ENCODE measurements around the gene ATP8A2. TPM values are rescaled to one million over a fixed set of nuclear protein-coding genes. Genes with fewer than 3 reads are reported as not detected.

The ATP8A2 gene
- total and polyA plus RNA-seq, 2 of the 4 experiments (the other 2 are of a cell fraction) = 0.02 to 0.18 TPM

- BruUV-seq (replicated peaks) = no TSS peak
- no peak overlapping the region for H3K4me3 ChIP-seq (ENCODE audit: insufficient read depth, low read depth, low read length)
- no peak overlapping the region for H2AK9ac ChIP-seq (replicated peaks; ENCODE audit: low read depth, low read length, poor library complexity)
- ATAC-seq (ENCODE audit: low read depth) = no peak
- no peak overlapping the region for H2AK5ac ChIP-seq (ENCODE audit: low read depth, low read length)
- dilution Hi-C loops (cut with HindIII; ENCODE audit: low sequenced_read_pairs, unreplicated experiment) = no loop called here
- H3K56ac ChIP-seq (ENCODE audit: extremely low read depth, insufficient read depth, low read length) = no peak overlapping the region
- no peak overlapping the region for H3K4me2 ChIP-seq (ENCODE audit: low read depth, low read length)
- POLR2A ChIA-PET (ENCODE audit: unreplicated experiment) = no interaction called here
- no peaks in the 10 kb centered on the region for H3K27me3 ChIP-seq (ENCODE audit: control insufficient read depth, insufficient read depth, low read length)
- no peaks in the 10 kb centered on the region for H3K4me1 ChIP-seq (ENCODE audit: control insufficient read depth, insufficient read depth, low read length)
- in situ Hi-C loops (cut with MboI; ENCODE audit: low sequenced_read_pairs) = no loop called here
- H2BK5ac ChIP-seq (ENCODE audit: low read depth, low read length, poor library complexity, severe bottlenecking) = no peak overlapping the region
- H3K4ac ChIP-seq (ENCODE audit: low read depth, low read length) = no peak overlapping the region
- H2AFZ ChIP-seq (replicated peaks; ENCODE audit: low read length, poor library complexity) = no peak overlapping the region
- no peaks in the 10 kb centered on the region for H3K9me3 ChIP-seq (ENCODE audit: control insufficient read depth, insufficient read depth, low read length)
- no peak overlapping the region for H3K18ac ChIP-seq (ENCODE audit: low read depth, low read length)
- H2BK15ac ChIP-seq (ENCODE audit: low read depth, low read length) = no peak overlapping the region
- no peak overlapping the region for H3K23ac ChIP-seq (ENCODE audit: low read depth, low read length)
- TF ChIP-seq BHLHE40 (IDR thresholded peaks at IDR 0.05; ENCODE audit: low read depth, low read length) = no peak
- no peak for TF ChIP-seq MAFK (IDR thresholded peaks at IDR 0.05; ENCODE audit: low read depth, low read length)
- no peak for TF ChIP-seq USF2 (IDR thresholded peaks at IDR 0.05; ENCODE audit: low read depth, low read length)
- TF ChIP-seq RAD21 (IDR thresholded peaks at IDR 0.05; ENCODE audit: low read length) = no peak
- no peak for TF ChIP-seq FOS (IDR thresholded peaks at IDR 0.05; ENCODE audit: low read depth, low read length)
- TF ChIP-seq MAZ (IDR thresholded peaks at IDR 0.05; ENCODE audit: borderline replicate concordance, low read depth, low read length) = no peak
- TF ChIP-seq RFX5 (IDR thresholded peaks at IDR 0.05; ENCODE audit: low read depth, low read length) = no peak
- no peak for TF ChIP-seq NFE2L2 (IDR thresholded peaks at IDR 0.05; ENCODE audit: low read depth, low read length)
- TF ChIP-seq CHD1 (IDR thresholded peaks at IDR 0.05; ENCODE audit: low read depth, low read length) = no peak
- no peak for TF ChIP-seq SMC3 (IDR thresholded peaks at IDR 0.05; ENCODE audit: low read depth, low read length)
- H4K91ac ChIP-seq (ENCODE audit: insufficient read depth, low read depth, low read length) = no peak overlapping the region
- no peaks in the 10 kb centered on the region for H4K20me1 ChIP-seq (ENCODE audit: insufficient read depth, low read length)
- no peak overlapping the region for H3K27ac ChIP-seq (ENCODE audit: insufficient read depth, low read length)
- H3K79me1 ChIP-seq (ENCODE audit: low read depth in 1 of 2, low read length in 2 of 2) = no peaks in the 10 kb centered on the region
- no peak overlapping the region for H2BK120ac ChIP-seq (ENCODE audit: low read depth, low read length)
- H3K9me1 ChIP-seq (ENCODE audit: insufficient read depth, low read length) = 0 out of 2 replicates have a peak, but pooled peaks cover 3% of the 10 kb centered on the region
- intact Hi-C loops (cut with micrococcal nuclease) = no loop called here
- CTCF ChIA-PET = no interaction called here
- no peak overlapping the region for H3K14ac ChIP-seq (replicated peaks; ENCODE audit: low read depth, low read length)
- no peak overlapping the region for H4K5ac ChIP-seq (ENCODE audit: low read depth, low read length)
- no peak for DNase-seq
- H3K36me3 ChIP-seq (ENCODE audit: control insufficient read depth, insufficient read depth, low read length) = no peaks in the 10 kb centered on the region
- no peak overlapping the region for H3K9ac ChIP-seq (ENCODE audit: low read depth, low read length)
- no peak overlapping the region for H2BK20ac ChIP-seq (ENCODE audit: low read depth, low read length)
- no peak overlapping the region for H4K8ac ChIP-seq (ENCODE audit: low read depth in 2 of 2, low read length in 2 of 2)
- no CpG with 5 or more reads among the region's 6 CpGs for WGBS, 2 experiments (ENCODE audit: extremely low coverage in 2 of 2, insufficient read length in 1 of 2)
Observed at GRCh38 chr13:26017932-26018665, 646.3 kb downstream of the ATP8A2 start.
